ENCODE results near the gene SUPT5H. TPM values are rescaled to one million over a fixed set of nuclear protein-coding genes. Genes with fewer than 3 reads are reported as not detected.

Gene SUPT5H
- total and polyA plus RNA-seq, 2 of the 13 experiments (the other 11 are each of a cell fraction or from before 2014, with no cell fraction given): 48.2 to 51.7 TPM

DNA sequence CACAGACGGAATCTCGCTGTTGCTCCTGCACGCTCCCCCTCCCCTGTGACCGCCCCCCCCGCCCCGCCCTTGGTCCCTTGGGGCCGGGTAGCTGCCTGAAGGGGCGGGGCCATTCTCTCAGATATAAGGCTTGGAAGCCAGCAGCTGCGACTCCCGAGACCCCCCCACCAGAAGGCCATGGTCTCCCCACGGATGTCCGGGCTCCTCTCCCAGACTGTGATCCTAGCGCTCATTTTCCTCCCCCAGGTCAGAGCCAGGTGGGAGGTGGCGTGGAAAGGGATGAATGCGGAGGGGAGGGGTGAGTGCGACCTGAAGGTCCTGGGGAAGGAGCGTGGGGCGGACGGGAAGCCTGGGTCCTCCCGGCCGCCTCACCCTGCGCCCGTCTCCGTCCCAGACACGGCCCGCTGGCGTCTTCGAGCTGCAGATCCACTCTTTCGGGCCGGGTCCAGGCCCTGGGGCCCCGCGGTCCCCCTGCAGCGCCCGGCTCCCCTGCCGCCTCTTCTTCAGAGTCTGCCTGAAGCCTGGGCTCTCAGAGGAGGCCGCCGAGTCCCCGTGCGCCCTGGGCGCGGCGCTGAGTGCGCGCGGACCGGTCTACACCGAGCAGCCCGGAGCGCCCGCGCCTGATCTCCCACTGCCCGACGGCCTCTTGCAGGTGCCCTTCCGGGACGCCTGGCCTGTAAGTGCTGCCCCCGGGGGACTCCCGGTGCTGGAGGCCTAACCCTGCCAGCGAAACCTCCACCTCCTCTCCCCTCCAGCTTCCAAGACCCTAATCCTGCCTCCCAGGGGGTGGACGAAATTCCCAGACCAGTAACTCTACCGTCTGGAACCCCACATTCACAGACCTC, 53.6 kb downstream of the SUPT5H start, which contains the start of gene DLL3 (continued):
- TF ChIP-seq, protein P1, sequence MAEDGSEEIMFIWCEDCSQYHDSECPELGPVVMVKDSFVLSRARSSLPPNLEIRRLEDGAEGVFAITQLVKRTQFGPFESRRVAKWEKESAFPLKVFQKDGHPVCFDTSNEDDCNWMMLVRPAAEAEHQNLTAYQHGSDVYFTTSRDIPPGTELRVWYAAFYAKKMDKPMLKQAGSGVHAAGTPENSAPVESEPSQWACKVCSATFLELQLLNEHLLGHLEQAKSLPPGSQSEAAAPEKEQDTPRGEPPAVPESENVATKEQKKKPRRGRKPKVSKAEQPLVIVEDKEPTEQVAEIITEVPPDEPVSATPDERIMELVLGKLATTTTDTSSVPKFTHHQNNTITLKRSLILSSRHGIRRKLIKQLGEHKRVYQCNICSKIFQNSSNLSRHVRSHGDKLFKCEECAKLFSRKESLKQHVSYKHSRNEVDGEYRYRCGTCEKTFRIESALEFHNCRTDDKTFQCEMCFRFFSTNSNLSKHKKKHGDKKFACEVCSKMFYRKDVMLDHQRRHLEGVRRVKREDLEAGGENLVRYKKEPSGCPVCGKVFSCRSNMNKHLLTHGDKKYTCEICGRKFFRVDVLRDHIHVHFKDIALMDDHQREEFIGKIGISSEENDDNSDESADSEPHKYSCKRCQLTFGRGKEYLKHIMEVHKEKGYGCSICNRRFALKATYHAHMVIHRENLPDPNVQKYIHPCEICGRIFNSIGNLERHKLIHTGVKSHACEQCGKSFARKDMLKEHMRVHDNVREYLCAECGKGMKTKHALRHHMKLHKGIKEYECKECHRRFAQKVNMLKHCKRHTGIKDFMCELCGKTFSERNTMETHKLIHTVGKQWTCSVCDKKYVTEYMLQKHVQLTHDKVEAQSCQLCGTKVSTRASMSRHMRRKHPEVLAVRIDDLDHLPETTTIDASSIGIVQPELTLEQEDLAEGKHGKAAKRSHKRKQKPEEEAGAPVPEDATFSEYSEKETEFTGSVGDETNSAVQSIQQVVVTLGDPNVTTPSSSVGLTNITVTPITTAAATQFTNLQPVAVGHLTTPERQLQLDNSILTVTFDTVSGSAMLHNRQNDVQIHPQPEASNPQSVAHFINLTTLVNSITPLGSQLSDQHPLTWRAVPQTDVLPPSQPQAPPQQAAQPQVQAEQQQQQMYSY (CRISPR knock-in tag; IDR thresholded peaks at IDR 0.05): no peak
- TF ChIP-seq SIN3A (IDR thresholded peaks at IDR 0.05; ENCODE audit: borderline replicate concordance, low read depth, low read length): 0 out of 2 replicates have a peak, but pooled peaks have one; percentile 4
- TF ChIP-seq EZH2 (conservative IDR thresholded peaks at IDR 0.05; ENCODE audit: low read depth, low read length): 0 out of 2 replicates have a peak, but pooled peaks have one; percentile 77
- no peak for TF ChIP-seq CC2D1A (CRISPR knock-in tag; IDR thresholded peaks at IDR 0.05)
- TF ChIP-seq, protein P2, sequence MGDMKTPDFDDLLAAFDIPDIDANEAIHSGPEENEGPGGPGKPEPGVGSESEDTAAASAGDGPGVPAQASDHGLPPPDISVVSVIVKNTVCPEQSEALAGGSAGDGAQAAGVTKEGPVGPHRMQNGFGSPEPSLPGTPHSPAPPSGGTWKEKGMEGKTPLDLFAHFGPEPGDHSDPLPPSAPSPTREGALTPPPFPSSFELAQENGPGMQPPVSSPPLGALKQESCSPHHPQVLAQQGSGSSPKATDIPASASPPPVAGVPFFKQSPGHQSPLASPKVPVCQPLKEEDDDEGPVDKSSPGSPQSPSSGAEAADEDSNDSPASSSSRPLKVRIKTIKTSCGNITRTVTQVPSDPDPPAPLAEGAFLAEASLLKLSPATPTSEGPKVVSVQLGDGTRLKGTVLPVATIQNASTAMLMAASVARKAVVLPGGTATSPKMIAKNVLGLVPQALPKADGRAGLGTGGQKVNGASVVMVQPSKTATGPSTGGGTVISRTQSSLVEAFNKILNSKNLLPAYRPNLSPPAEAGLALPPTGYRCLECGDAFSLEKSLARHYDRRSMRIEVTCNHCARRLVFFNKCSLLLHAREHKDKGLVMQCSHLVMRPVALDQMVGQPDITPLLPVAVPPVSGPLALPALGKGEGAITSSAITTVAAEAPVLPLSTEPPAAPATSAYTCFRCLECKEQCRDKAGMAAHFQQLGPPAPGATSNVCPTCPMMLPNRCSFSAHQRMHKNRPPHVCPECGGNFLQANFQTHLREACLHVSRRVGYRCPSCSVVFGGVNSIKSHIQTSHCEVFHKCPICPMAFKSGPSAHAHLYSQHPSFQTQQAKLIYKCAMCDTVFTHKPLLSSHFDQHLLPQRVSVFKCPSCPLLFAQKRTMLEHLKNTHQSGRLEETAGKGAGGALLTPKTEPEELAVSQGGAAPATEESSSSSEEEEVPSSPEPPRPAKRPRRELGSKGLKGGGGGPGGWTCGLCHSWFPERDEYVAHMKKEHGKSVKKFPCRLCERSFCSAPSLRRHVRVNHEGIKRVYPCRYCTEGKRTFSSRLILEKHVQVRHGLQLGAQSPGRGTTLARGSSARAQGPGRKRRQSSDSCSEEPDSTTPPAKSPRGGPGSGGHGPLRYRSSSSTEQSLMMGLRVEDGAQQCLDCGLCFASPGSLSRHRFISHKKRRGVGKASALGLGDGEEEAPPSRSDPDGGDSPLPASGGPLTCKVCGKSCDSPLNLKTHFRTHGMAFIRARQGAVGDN (CRISPR knock-in tag; IDR thresholded peaks at IDR 0.05): peak; percentile 11; the same call in 1 of the 2 replicates
- peak; percentile 100 for TF ChIP-seq ZNF800 (CRISPR knock-in tag; IDR thresholded peaks at IDR 0.05)
- TF ChIP-seq, protein P3, sequence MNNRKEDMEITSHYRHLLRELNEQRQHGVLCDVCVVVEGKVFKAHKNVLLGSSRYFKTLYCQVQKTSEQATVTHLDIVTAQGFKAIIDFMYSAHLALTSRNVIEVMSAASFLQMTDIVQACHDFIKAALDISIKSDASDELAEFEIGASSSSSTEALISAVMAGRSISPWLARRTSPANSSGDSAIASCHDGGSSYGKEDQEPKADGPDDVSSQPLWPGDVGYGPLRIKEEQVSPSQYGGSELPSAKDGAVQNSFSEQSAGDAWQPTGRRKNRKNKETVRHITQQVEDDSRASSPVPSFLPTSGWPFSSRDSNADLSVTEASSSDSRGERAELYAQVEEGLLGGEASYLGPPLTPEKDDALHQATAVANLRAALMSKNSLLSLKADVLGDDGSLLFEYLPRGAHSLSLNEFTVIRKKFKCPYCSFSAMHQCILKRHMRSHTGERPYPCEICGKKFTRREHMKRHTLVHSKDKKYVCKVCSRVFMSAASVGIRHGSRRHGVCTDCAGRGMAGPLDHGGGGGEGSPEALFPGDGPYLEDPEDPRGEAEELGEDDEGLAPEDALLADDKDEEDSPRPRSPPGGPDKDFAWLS (CRISPR knock-in tag; IDR thresholded peaks at IDR 0.05; ENCODE audit: borderline replicate concordance): no peak
